Measurements from ENCODE around the gene TMEM271. TPM values are rescaled to one million over a fixed set of nuclear protein-coding genes. Genes with fewer than 3 reads are reported as not detected.

TMEM271 gene
- total and polyA plus RNA-seq, 10 of the 15 experiments (the other 5 are each of a cell fraction or from before 2014, with no cell fraction given): not detected

DNA sequence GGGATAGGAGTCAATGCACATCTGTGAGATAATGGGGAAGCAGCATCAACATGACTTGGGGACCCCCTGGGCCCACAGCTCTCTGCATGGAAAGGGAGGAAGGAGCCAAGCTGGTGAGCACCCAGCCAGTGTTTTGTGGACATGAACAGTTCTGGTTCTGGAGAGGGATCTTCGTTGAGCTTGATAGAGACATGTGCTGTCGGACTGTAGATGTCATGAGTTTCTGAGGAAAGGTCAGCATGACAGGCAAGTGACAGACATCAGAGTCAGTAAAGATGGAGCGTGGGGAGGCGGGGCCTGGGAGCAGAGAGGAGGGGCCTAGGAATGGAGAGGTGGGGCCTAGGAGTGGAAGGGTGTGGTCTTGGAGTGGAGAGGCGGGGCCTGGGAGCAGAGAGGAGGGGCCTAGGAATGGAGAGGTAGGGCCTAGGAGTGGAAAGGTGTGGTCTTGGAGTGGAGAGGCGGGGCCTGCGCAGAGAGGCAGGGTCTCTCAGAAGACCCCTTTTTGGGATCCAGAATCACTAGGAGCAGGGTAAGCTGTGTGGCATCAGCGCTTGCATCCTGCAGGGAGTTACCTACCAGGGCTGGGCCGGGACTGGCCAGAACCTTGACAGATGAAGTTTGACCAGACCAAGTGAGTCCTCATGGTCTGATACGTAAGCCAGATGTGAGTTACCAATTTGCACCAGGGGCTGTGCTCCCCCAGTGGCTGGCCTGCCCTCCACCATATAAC lies 43.3 kb downstream of the TMEM271 start:
- POLR2A ChIA-PET: no interaction called here
- Histone ChIP-seq H3K36me3 (ENCODE audit: control insufficient read depth in 2 of 2, insufficient read depth in 2 of 2, low read length in 1 of 2) (peaks cover 6 to 16% of the 10 kb centered on the region in 2 experiments; a peak in 3 of 4 replicates), H4K20me1 (ENCODE audit: control insufficient read depth, insufficient read depth) (no peaks in the 10 kb centered on the region), H3K9ac (ENCODE audit: control insufficient read depth, insufficient read depth, low read length) (no peak overlapping the region), H2AFZ (ENCODE audit: control insufficient read depth, low read depth, low read length) (no peak overlapping the region), H3K27ac (ENCODE audit: control insufficient read depth, insufficient read depth) (no peak overlapping the region), H3K79me2 (ENCODE audit: control insufficient read depth, insufficient read depth, low read length) (no peaks in the 10 kb centered on the region), H3K9me3 (replicated peaks; ENCODE audit: control insufficient read depth, insufficient read depth, low read length) (peaks cover 3% of the 10 kb centered on the region; the same call in 2 of the 3 replicates), H3K27me3 (replicated peaks in 1 of 2; ENCODE audit: control insufficient read depth in 2 of 2, insufficient read depth in 2 of 2, low read length in 1 of 2) (no peaks in the 10 kb centered on the region), H3K4me2 (ENCODE audit: control insufficient read depth, insufficient read depth) (no peak overlapping the region), H3K4me1 (ENCODE audit: control insufficient read depth, insufficient read depth, low read length) (no peaks in the 10 kb centered on the region), H3K4me3 (no peak overlapping the region)
- RAD21 ChIA-PET (ENCODE audit: unreplicated experiment): no interaction called here
- TF ChIP-seq ZNF217 (IDR thresholded peaks at IDR 0.05) (no peak), TBL1XR1 (IDR thresholded peaks at IDR 0.05; ENCODE audit: low read depth, low read length) (no peak), BHLHE40 (IDR thresholded peaks at IDR 0.05; ENCODE audit: borderline replicate concordance in 1 of 2, low read depth in 2 of 2, low read length in 1 of 2) (no peak), MXI1 (IDR thresholded peaks at IDR 0.05; ENCODE audit: low read depth, low read length) (no peak), SRF (IDR thresholded peaks at IDR 0.05; ENCODE audit: low read depth in 2 of 2, low read length in 2 of 2) (no peak), EP300 (IDR thresholded peaks at IDR 0.05; ENCODE audit: borderline replicate concordance in 1 of 2, control insufficient read depth in 1 of 2, low read depth in 2 of 2, low read length in 2 of 2) (no peak), NR2F1 (conservative IDR thresholded peaks at IDR 0.05) (no peak), FOXM1 (IDR thresholded peaks at IDR 0.05; ENCODE audit: low read depth, low read length) (no peak), EED (IDR thresholded peaks at IDR 0.05; ENCODE audit: low read depth) (no peak), STAT3 (IDR thresholded peaks at IDR 0.05; ENCODE audit: low read depth, low read length) (no peak), SP1 (IDR thresholded peaks at IDR 0.05; ENCODE audit: low read depth, low read length) (no peak)
- no peak for DNase-seq (ENCODE audit: low read depth, low spot score)
- ATAC-seq: peak; percentile 60
- CTCF ChIA-PET: no interaction called here
- no peak for FAIRE-seq
- BruUV-seq (replicated peaks): no TSS peak
- WGBS (ENCODE audit: insufficient coverage, insufficient replicate concordance, low lambda C conversion rate, missing lambda C conversion rate): 98% methylated on average over 10 of the region's 10 CpGs
- SMC1A ChIA-PET (ENCODE audit: uncharacterized antibody, unreplicated experiment): no interaction called here
- intact Hi-C loops (cut with micrococcal nuclease; ENCODE audit: unreplicated experiment): no loop called here
- in situ Hi-C loops (cut with MboI): no loop called here
